ENCODE data around the gene HNRNPLL. TPM values are rescaled to one million over a fixed set of nuclear protein-coding genes. Genes with fewer than 3 reads are reported as not detected.

The HNRNPLL gene
- total RNA-seq, 2 donors from 2014 or later: 60.1 to 64.7 TPM

- no peak for ATAC-seq (ENCODE audit: insufficient number of reproducible peaks, low FRiP score, low read depth)
- no peak for TF ChIP-seq CTCF (IDR thresholded peaks at IDR 0.05)
- H3K27me3 ChIP-seq (replicated peaks; ENCODE audit: insufficient read depth): no peaks in the 10 kb centered on the region
These were observed 33.8 kb downstream of the HNRNPLL start for GRCh38 chr2:38568724-38569436.

GRCh38 chr2:38565333-38565732 lies 37.4 kb downstream of the HNRNPLL start:
- Histone ChIP-seq H3K36me3 (peaks cover 29% of the 10 kb centered on the region), H3K4me1 (ENCODE audit: control insufficient read depth in 1 of 2, low read depth in 2 of 2) (peaks cover 4 to 7% of the 10 kb centered on the region in 2 donors), H3K27me3 (replicated peaks; ENCODE audit: insufficient read depth) (no peaks in the 10 kb centered on the region), H3K9me3 (no peaks in the 10 kb centered on the region), H3K27ac (no peak overlapping the region), H3K4me3 (no peak overlapping the region)
- no peak for TF ChIP-seq CTCF (IDR thresholded peaks at IDR 0.05)
- DNase-seq (ENCODE audit: low spot score) (no peak), ATAC-seq (ENCODE audit: insufficient number of reproducible peaks, low FRiP score, low read depth) (no peak)

More at GRCh38 chr2:38568724-38569436, 33.8 kb downstream of the HNRNPLL start:
- no peak overlapping the region for H3K4me3 ChIP-seq
- peaks cover 26% of the 10 kb centered on the region for H3K36me3 ChIP-seq
- DNase-seq (ENCODE audit: low spot score): no peak
- no peak overlapping the region for H3K27ac ChIP-seq
- peaks cover 10 to 22% of the 10 kb centered on the region in 2 donors for H3K4me1 ChIP-seq (ENCODE audit: control insufficient read depth in 1 of 2, low read depth in 2 of 2)
- H3K9me3 ChIP-seq: no peaks in the 10 kb centered on the region

GRCh38 chr2:38561691-38562090 lies 41.0 kb downstream of the HNRNPLL start:
- TF ChIP-seq CTCF (IDR thresholded peaks at IDR 0.05): no peak
- no peak for ATAC-seq (ENCODE audit: insufficient number of reproducible peaks, low FRiP score, low read depth)
- no peaks in the 10 kb centered on the region for H3K27me3 ChIP-seq (replicated peaks; ENCODE audit: insufficient read depth)

GRCh38 chr2:38560092-38560491 lies 42.6 kb downstream of the HNRNPLL start:
- Histone ChIP-seq H3K4me3 (no peak overlapping the region), H3K36me3 (peaks cover 9% of the 10 kb centered on the region), H3K27ac (no peak overlapping the region), H3K4me1 (ENCODE audit: control insufficient read depth in 1 of 2, low read depth in 2 of 2) (no peaks in the 10 kb centered on the region), H3K9me3 (no peaks in the 10 kb centered on the region), H3K27me3 (replicated peaks; ENCODE audit: insufficient read depth) (no peaks in the 10 kb centered on the region)
- TF ChIP-seq CTCF (IDR thresholded peaks at IDR 0.05): no peak
- DNase-seq (ENCODE audit: low spot score) (no peak), ATAC-seq (ENCODE audit: insufficient number of reproducible peaks, low FRiP score, low read depth) (no peak)

More at GRCh38 chr2:38561691-38562090, 41.0 kb downstream of the HNRNPLL start:
- H3K36me3 ChIP-seq: peaks cover 11% of the 10 kb centered on the region
- no peak for DNase-seq (ENCODE audit: low spot score)
- no peaks in the 10 kb centered on the region for H3K4me1 ChIP-seq (ENCODE audit: control insufficient read depth in 1 of 2, low read depth in 2 of 2)
- no peak overlapping the region for H3K27ac ChIP-seq
- no peak overlapping the region for H3K4me3 ChIP-seq
- H3K9me3 ChIP-seq: no peaks in the 10 kb centered on the region

GRCh38 chr2:38557981-38558380 lies 44.7 kb downstream of the HNRNPLL start:
- no peak for ATAC-seq (ENCODE audit: insufficient number of reproducible peaks, low FRiP score, low read depth)
- Histone ChIP-seq H3K4me1 (ENCODE audit: control insufficient read depth in 1 of 2, low read depth in 2 of 2) (no peaks in the 10 kb centered on the region), H3K27me3 (replicated peaks; ENCODE audit: insufficient read depth) (no peaks in the 10 kb centered on the region), H3K27ac (no peak overlapping the region), H3K4me3 (no peak overlapping the region), H3K9me3 (no peaks in the 10 kb centered on the region), H3K36me3 (peaks cover 9% of the 10 kb centered on the region)
- TF ChIP-seq CTCF (IDR thresholded peaks at IDR 0.05): no peak
- no peak for DNase-seq (ENCODE audit: low spot score)

Data from thoracic aorta (tissue), 2 donors.